Effector CD8-positive, alpha-beta T cell (primary cell): ENCODE data around the gene FASN.
A peak's percentile ranks its signal among the peaks of the same experiment; 100 is the strongest.

ENCODE experiments used
- DNase-seq: peaks from one replicate; lab custom pipeline; 2025; lab: John Stamatoyannopoulos, UW

Gene FASN

DNA sequence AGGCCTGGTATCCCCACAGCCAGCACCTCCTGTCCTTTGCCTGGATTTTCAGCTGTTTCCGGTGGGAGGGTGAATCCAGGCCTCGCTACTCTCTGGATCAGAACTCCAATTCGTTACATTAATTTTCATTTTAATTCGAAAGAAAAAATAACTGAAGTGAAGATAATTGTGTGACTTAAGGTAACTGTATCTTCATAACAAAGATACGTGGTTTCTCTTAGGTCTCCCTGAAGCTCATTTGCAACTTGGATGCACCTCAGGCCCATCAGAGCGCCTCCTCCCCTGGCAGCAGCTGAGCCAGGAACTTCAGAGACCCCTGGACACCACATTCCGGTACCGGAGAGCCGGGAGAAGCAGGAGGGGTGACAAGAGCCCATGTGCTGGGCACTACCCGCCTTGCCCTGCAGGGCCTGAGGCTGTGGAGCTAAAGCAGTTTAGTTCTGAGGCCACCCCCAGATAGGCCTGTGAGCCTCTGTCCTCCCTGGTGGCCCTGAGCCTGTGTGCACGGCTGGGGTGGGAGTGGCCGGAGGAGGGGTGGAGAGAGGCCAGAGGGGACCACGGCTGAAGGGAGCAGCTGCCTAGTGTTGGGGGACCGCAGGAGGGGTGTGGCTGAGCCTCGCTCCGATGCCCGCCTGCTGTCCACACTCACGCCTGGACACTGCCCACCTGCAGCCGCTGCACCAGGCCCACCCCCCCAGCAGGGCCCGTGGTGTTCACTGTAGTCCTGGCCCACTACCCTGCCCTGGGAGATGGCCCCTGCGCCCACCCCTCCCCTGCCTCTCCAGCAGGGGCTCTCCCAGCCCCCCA, 21.0 kb downstream of the FASN start:
- no peak for DNase-seq

DNA sequence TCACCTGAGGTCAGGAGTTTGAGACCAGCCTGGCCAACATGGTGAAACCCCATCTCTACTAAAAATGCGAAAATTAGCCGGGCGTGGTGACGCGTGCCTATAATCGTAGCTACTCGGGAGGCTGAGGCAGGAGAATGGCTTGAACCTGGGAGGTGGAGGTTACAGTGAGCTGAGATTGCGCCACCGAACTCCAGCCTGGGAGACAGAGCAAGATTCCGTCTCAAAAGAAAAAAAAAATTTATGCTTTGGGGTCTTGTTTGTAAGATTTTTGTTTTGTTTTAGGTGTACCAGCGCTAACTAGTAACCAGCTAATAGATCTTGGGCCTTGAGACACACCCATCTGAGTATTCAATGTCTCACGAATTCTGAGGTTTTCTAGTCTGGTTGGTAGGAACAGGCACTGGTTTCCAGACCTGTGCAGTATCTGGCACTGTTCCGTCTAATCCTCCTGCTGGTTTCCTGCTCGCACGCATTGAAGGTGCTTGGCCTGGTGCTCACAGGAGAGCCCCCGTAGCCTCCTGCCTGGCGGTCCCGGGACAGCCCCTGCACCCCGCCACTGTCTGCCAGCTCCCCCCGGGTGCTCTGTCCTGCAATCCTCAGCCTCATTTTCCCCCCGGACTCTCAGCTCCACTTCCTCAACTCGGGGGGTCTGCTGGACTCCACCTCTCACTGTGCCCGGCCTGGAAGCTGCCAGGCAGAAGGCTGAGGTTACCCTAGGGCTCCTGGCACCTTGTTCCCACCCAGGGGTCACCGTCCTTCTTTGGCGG, 21.8 kb downstream of the FASN start:
- DNase-seq, result no peak

DNA sequence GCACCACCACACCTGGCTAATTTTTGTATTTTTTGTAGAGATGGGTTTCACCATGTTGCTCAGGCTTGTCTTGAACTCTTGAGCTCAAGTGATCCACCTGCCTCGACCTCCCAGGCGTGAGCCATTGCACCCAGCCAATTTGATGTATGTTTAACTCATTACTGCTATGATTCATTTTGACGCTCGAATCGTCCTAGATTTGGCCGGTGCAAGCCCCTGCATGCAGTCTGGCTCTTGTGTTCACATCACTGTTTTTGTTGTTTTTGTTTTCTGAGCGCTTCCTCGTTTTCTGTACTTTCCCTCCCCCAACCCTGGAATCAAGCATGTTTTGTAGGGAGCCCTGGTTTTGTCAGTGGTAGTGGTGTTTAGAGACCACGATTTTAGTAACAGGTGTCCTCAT, 24.6 kb downstream of the FASN start:
- DNase-seq, result no peak

DNA sequence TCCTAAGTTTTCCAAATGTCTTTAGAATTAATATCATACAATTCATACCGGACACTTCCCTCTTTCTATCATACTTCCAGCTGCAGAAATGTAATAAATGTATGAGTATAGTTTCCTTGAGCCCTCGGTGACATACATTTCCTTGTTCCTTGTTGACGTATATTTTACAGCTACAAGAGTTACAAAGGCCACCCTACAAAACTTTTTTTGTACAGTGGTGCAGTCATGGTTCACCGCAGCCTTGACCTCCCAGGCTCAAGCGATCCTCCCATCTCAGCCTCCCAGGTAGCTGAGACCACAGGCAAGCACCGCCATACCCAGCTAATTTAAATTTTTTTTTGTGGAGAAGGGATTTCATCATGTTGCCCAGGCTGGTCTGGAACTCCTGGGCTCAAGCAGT, 25.2 kb downstream of the FASN start:
- DNase-seq, result no peak

DNA sequence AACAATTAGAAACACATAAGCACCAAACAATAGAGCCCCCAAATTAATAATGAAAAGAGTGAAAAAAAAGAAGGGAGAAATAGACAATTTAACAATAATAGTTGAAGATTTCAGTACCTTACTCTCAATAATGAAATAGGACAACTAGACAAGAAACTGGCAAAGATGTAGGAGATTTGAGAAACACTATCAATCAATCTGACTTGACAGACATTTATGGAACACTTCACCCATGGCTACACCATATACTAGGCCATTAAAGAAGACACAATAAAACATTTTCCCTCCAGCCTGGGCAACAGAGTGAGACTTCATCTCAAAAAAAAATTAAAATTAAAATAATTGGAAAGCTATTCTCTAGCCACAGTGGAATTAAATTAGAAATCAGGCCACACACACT, 27.4 kb downstream of the FASN start:
- no peak for DNase-seq

DNA sequence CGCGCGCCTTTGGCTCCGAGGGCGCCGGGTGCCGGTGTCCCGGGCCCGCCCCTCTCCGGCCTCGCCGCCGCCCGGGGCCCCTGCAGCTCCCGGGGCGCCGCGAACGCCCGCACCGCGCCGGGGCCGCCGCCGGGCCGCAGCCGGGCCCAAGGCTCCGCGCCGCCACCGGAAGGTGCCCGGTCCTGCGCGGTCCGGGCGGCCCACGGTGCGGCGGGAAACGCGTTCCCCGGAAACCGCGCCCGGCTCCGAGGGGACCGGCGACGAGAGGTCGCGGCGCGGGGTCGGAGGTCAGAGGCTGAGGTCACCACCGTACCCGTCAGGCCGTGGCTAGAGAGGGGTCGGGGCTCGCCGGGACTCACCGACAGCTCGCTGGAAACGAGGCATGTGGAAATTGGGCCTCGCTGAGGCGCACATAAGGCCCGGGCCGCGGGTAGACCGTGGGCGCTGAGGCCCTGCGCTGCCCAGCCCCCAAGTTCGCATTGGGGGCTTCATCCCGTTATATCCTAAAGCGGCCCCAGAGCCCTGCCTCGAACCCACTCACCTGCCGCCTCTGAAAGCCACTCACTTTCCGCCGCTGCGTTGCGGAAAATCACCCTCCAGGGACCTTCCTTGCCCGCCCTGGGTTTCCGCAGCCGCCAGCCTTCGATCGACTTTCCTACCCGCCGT, 32.3 kb downstream of the FASN start, which contains the start of gene DUS1L:
TSS of gene DUS1L (minus strand) at position 167 of the 666 bp plus-strand sequence. CDS start 745 bp downstream, outside the sequence.
- peak; percentile 40 for DNase-seq

DNA sequence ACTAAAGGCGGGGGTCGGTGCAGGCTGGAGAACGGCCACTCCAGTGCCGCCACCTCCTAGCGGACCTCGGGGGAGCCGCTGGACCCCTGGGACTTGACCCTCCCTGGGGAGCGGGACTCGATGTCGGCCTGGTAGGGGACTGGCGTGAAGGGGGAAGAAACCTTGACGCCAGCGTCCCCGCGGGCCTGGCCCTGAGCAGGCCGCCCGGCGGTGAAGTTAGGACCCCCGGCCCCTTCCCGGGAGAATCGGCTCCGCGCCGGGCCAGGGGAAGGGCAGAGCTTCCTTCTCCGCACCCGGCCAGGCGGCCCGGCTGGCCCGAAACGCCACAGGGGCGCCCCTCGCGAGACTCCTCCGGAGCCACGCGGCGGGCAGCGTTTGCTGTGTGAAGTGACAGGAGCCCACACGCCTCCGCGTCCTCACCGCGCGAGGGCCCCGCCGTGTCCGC, 32.8 kb downstream of the FASN start:
- DNase-seq, result no peak

DNA sequence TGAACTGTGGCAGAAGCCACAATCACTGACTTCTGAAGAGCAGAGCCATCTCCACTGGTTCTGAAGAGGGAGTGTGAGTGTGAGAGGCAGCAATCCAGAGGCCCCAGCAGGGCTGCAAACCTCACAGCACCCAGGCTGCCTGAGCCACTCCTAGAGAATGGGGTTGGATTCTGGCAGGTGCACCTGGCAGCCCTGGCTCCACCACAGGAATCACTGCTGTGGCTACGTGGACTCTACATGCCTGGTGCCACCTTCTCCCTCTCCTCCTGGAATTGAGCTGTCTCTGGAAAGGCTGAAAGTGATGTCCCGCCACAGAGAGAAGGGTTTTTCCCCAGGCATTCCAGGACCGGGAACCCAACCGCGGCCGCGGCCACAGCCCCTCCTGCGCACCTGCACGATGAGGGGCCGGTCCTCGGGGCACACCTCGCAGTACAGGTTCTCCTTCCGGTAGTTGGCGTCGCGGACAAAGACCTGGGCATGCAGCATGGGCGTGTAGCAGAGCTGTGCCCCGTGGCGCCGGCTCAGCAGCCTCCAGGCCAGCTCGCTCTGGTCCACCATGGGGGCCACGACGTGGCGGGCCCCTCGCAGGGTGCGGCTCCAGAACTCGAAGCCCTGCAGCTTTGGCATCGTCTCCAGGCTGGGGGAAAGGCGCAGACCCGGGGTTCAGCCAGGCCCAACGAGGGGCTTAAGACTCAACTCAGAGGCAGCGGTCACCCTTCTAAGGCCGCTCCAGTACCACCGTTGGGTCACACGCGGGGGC, 33.4 kb downstream of the FASN start:
- DNase-seq, result no peak

DNA sequence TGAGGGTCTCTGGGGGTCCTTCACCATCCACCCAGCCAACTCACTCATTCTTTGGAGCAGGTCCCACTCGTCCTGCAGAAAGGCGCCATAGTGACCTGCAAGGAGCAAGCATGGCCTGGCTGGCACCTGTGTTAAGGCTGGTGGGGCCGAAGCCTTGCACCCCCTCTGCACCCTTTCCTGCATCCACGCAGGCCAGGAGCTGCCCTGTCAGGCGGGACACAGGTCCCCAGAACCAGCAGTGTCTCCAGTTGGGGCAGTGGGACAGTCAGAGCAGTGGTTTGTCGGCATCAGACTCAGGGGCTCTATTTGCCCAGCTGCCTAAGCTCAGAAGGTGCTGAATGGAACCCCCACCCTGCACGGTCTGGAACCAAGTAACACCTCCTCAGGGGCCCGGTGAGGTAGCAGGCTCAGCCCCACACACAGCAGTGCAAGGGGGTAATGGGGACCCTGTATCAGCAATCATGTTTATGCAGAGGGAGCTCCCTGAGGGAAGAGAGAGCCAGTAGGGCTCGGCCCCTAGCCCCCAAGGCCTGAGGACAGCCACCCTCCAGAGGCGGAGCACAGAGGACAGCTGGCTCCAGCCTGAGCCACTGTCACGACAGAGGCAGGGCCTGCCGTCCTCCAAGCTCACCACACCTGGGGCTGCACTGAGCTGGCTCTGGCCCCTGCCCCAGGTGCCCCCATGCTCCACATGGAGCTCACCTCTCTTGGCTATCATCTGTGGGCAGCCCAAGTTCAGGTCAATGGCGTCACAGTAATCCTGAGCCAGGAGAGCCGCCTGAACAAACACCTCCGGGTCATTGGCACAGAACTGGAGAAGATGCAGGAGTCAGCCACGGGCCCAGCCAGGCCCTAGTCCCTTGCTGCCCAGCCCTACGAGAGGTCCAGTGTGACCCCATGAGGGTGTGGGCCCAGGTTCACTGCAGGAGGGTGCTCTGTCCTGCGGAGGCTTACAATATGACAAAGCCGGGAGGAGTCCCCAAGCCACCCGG, 34.3 kb downstream of the FASN start:
- DNase-seq, result no peak

DNA sequence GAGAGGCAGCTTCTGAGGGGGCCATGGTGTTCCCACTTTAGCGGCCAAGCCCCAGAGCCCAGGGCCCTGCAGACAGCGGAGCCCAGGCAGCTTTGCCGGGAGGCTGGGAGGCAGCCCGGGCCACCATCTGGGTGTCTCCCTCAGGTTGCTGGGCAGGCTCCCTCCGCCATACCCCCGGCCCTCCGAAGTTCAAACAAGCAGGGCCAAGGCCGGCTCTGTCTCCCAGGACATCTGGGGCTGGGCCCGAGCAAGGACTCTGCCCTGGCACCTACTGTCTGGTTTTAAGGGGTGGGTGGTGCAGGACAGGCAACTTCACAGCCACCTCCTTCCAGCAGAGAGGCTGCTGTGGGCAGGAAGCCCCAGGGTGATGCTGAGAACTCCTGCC, 35.1 kb downstream of the FASN start:
- no peak for DNase-seq

DNA sequence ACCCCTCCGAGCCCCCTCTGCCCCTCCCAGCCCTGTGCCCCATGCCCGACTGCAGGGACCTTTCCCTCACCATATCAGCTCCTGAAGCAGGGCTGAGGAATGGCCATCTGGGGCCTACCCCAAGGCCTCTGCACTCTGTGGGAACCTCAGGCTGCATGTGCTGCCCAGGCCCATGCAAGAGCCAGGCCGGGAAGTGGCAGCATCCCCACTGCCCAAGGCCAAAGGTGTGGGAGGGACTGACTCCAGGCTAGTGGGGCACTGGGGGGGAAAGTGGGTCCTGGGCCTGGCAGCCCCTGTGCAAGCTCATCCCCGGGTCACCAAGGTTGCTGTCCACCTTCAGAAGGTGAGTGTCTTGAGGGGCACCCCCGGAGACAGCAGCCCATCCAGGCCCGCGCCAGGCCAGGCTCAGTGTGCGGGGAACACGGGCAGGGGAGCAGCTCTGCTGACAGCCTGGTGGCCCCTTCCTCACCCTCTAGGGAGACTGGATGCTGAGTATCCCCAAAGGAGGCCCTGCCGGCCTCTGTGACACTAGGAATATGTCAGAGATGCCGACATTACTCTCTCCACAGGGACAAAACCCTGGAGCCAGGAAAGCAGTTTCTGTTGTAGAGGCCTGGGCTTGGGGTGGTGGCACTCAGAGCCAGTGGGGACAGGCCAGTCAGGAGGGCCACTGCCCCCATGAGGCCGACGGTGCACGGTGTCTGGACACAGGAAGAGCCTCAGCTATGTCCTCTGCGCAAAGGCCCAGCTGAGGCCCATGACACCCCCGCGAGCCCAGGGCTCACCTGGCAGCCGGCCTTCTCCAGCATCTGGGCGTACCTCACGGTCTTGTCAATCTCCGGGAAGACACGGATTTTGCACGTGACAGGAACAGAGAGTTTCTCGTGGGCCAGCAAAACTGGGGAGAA, 35.7 kb downstream of the FASN start:
- no peak for DNase-seq

DNA sequence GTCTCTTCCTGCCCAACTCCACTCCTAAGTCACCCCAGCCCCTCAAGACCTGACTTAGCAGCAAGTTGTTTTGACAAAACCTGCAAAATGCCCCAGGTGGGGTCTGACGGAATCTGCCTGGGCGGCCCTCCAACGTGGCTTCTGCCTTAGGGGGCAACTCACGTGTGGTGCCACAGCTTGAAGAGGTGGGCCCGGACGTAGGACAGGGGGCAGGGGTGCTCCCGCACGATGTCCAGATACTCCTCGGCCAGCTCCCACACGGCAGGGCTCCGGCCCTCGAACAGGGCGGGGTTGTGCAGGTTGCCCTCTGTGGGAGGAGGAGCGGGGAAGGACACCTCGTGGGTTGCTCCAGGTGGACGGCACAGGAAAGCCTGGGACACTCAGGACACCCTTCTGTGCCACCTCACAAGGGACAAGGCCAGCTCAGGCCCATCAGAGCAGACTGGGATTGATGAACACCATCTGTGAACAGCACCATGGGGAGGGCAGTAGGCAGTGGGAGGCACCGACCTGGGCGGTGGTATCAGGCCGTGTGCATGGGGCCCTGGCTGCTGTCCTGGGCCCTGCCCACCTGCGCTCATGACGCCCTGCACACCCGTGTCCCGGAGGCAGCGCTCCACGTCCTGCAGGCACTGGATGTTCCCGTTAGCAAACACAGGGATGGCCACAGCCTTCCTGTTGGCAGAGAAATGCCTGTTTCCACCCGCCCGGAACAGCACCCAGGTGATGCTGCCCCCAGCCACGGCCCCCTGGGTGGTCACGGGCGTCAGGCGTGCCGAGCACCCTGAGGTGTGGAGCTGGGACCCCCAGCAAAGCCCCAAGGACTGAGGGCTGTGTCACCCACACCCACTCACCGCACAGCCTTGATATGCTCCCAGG, 36.8 kb downstream of the FASN start:
- no peak for DNase-seq

DNA sequence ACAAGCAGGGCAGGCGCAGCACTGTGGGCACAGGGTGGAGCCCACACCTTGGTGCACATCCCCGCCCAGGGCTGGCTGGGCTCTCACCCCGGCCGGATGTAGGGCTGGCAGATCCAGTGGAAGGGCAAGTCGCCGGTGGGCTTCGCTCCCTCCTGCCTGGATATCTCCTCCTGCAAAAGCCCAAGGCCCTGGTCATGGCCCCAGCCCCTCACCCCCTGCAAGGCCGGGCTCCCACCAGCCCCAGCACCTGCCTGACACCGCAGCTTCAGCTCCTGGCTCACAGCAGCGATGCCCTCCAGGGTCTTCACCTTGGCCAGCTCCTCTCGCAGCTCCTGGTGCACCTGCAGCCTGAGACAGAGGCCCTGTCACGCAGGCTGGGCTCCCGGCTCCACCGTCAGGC, 37.4 kb downstream of the FASN start:
- DNase-seq, result no peak

DNA sequence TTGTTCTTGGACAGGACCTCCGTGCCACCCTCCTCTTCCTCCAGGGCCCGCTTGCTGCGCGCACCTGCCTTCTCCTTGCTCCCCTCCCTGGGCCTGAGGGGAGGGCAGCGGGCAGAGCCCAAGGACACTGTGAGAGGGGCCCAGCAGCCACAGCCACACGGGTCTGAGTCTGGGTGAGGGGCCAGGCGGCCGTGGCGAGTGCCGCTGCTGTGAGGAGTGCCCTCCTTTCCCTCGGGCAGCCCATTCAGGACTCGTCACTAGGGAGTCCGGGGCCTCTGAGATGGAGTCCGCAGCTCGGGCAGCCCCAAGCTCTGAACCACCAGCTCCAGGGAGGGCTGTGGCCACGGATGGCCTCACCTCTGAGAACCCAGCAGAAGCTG, 38.0 kb downstream of the FASN start:
- no peak for DNase-seq

DNA sequence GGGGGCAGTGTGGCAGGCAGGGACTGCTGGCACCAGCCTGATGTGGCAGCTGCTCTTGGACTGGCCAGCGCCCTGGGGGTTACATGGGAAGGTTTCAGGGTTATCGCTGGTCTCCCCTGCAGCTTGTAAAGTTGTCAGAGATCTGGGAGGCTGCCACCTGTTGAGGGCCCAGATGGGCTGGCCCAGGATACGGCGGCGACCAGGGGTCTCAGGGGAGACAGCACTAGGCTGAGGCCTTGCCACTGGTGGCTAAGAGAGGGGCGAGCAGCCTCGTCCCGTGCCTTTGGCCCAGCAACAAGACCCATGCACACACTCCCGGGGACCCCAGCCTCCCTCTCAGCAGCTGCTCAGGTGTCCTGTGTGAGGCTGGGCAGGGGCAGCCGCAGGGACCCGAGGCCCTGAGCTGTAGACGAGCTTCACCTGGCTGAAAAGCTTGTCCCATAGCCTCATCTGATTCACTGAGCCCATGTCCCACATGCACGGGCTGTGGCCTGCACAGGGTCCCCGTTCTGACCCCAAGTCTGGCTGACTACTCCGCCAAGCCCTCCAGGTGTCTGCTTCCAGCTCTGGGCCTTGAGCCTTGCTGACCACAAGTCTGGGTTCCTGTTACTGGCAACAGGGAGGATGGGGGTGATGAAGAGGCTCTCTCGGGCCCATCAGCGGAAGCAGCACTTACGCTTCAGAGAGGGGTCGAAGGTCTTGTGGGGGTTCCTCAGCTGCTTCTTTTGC, 38.6 kb downstream of the FASN start:
- no peak for DNase-seq

DNA sequence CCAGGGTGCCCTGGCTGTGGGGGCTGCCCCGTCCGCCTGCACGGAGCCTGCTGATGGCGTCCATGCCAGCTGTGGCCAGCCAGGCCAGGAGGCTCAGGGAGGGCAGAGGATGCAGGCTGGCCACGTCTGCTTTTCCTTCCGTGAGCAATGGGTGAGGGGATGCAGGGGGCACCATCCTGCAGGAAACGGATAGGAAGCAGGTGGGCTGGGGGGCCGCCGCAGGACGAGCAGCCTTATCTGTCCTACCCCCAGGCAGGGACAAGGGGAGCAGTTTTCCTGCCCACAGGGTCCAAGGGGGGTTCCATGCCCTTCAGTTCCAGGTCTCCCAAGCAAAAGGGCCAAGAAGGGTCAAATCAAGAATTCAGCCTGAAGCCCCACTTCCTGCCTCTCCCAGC, 39.2 kb downstream of the FASN start:
- no peak for DNase-seq

DNA sequence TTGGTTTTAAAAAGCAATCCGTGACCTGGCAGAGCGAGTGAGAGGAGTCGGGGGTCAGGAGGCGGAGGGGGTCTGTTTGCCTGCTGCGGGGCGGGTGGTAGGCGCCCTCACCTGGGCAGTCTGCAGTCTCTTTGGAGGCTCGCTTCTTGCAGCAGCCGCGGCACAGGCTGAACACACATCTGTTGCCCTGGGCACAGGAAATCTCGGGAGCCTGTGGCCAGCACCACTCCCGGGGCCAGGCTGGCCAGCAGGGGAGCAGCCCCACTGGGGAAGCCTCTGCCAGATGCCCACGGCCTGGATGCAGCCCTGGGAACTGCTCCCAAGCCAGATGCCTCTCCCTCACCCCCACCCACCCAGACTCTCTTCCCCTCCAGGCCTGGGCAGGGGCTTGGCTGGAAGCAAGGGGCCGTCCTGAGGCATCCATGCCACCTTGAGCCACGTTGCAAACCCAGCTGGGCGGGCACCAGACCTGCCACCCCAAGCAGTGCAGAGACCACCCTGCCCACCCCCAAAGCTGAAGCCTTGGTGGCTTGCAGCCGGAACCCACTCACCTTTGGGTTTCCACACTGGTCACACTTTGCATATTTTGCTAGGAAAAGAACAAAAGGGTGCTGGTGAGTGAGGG, 39.7 kb downstream of the FASN start:
- DNase-seq, result no peak
